ENCODE data around the gene TPPP3.

- no peak for TF ChIP-seq CTCF (IDR thresholded peaks at IDR 0.05)
- no peak for TF ChIP-seq REST (IDR thresholded peaks at IDR 0.05; ENCODE audit: insufficient read depth in 1 of 2, low read depth in 2 of 2, low read length in 1 of 2)
- no peak for TF ChIP-seq POLR2AphosphoS5 (IDR thresholded peaks at IDR 0.05; ENCODE audit: low read depth, low read length)
Observed at GRCh38 chr16:67342616-67343015, 50.7 kb downstream of the TPPP3 start.
